ENCODE data around the gene GRM2. TPM values are rescaled to one million over a fixed set of nuclear protein-coding genes. Genes with fewer than 3 reads are reported as not detected.

GRM2 gene
- total RNA-seq, 1 experiment from 2014 or later, result not detected

- DNase-seq (ENCODE audit: low read depth), result no peak
Measured at GRCh38 chr3:51680196-51680595, 26.7 kb upstream of the GRM2 start.

GRCh38 chr3:51680663-51681230, 26.1 kb upstream of the GRM2 start:
- DNase-seq (ENCODE audit: low read depth), result no peak

DNA sequence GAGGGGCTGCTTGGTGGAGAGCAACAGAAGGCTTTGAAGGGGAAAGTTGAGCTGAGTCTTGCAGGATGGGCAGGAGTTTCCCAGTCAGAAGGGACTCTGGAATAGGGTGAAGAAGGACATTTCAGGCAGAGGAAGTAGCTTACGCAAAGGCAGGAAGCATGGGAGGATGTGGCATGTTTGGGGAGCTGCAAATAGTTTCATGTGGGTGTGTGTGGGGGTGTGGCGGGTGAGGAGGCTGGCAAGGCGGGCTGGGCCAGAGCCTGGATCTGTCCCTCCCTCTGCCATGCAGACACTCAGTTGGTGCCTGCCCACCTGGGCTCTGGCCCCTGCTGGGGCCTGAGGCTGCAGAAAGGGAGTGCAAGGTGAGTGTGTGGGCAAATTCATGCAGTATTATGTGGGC, 25.4 kb upstream of the GRM2 start:
- DNase-seq (ENCODE audit: low read depth), result no peak

- peak; percentile 74 for DNase-seq (ENCODE audit: low read depth)
Measured at GRCh38 chr3:51682079-51682478, 24.8 kb upstream of the GRM2 start.

GRCh38 chr3:51682526-51682925, 24.3 kb upstream of the GRM2 start:
- no peak for DNase-seq (ENCODE audit: low read depth)

DNA sequence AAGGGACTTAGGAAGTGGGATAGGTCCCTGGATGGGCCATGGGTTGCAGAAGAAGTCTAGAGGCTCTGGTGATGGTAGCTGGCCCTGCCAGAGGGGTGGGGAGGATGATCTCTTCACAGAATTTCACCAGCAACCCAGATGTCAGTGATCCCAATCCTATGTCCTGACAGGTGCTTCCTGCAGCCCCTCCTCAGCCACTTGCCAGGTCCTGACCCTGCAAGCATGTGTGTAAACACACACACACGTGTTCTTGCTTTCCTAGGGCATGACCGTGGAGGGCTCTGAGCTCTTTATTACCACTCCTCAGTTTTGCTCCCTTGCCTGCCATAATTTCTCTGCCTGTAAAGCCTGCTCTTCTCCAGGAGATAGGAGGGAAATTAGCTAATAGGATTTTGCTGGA, 23.3 kb upstream of the GRM2 start:
- no peak for DNase-seq (ENCODE audit: low read depth)

- DNase-seq (ENCODE audit: low read depth), result no peak
Measured at GRCh38 chr3:51684971-51685751, 21.7 kb upstream of the GRM2 start.

- no peak for DNase-seq (ENCODE audit: low read depth)
Measured at GRCh38 chr3:51686056-51686455, 20.8 kb upstream of the GRM2 start.

DNA sequence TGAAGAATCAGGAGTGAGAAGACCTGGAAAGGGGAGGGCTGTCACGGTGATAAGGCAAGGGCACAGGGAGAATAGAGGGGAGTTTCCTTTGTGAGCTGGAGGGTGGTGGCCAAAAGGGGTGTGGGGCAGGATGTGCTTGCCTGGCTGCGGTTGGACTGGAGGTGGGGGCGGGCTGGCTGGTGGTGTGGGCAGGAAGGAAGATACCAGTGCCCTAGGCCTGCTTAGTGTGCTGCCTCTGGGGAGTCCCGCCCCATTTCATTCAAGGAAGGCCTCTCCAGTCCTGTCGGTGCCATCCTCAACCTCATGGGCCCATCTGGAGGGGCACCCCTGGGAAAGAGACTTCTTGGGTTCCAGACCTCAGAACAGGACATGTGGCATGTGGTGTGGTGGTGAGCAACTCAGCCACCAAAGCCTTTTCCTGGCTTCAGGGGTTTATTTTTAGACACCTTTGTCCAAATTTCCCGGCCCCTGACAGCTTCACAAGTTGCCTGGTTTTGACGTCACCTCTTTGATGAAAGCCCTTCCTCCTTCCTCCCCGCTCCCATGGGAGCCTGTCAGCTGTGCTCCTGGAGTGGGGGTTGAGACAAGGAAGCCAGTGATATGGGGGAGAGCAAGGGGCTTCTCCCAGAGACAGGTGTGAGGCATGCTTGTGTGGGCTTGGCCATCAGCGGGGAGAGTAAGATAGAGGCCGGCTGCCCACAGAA, 20.2 kb upstream of the GRM2 start:
- peak; percentile 85 for DNase-seq (ENCODE audit: low read depth)

- no peak for DNase-seq (ENCODE audit: low read depth)
Measured at GRCh38 chr3:51687431-51688205, 19.2 kb upstream of the GRM2 start.

DNA sequence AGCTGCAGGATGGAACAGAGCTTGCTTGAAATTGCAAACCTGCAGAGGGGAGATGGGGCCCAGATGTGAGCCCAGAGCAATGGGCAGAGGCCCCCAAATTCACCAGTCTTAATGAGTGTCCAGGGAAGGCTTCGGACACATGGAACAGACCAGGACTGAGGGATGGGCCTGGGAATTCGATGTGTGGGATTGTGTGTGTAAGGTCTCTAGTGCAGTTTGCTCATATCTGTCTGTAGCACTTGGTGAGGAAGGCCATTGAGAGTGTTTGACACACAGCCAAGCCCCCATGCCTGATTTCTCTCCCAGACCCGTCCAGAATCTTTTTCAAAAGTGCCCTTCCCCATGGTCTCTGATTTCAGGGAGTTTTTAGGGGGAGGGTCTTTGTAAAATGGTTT, 18.7 kb upstream of the GRM2 start:
- DNase-seq (ENCODE audit: low read depth), result no peak

- no peak for DNase-seq (ENCODE audit: low read depth)
Measured at GRCh38 chr3:51691021-51691420, 15.8 kb upstream of the GRM2 start.

DNA sequence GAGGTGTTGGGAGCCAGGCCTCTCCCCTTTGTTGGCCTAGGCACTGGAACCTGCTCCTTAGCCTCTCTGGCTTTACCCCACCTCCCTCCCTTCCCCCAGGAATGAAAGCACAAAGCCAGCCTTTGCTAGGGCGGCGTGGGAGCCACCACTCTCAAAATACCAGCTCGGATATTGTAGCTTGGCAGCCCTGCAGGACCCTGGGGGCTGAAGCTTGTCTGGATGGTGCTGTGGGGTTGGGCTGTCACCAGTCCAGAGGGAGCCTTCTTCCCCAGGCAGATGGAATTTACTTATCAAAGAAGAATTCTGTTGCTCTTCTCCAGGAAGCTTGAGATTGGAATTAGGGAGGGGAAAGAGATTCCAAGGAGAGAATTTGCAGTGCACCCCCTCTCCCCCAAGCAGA, 14.9 kb upstream of the GRM2 start:
- DNase-seq (ENCODE audit: low read depth), result no peak

- DNase-seq (ENCODE audit: low read depth), result no peak
Measured at GRCh38 chr3:51692980-51693395, 13.9 kb upstream of the GRM2 start.

GRCh38 chr3:51696954-51697353, 9.9 kb upstream of the GRM2 start:
- DNase-seq (ENCODE audit: low read depth), result no peak

GRCh38 chr3:51698209-51698608, 8.7 kb upstream of the GRM2 start:
- DNase-seq (ENCODE audit: low read depth), result no peak

DNA sequence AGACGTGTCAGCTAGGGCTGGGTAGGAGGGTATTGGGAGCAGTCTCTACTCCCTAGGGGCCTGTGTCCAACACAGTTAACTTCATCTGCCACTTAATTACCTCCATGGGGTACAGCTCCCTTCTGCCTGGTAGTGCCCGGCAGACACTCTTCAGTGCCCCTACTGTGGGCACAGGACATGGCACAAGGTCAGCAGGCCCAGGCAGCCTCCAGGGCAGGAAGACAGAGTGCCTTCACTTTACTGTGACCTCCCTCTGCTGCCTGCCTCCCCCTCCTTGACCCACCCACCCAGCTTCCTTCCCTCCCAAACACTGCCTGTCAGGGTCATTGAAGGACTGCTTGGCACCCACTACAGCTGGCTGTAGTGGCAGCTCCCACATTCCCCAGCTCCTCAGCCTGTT, 6.5 kb upstream of the GRM2 start:
- no peak for DNase-seq (ENCODE audit: low read depth)

DNA sequence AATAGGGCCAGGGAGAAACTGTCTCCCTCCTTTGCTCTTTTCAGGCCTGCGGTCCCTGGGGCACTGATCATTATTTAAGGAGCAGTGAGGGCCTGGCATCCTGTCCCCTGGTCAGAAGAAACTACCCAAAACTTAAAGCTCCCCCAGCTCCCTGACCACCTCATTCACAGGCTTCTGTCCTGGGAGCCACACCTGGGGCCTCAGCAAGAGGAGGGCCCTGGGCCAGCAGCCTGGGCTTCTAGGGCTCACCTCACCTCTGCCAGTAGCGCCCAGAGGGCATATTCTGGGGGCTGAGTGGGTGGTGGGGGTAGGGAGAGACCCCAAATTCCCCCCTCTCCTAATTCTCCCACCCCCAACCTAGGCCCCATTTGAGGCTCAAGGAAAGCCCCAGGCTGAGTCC, 4.7 kb upstream of the GRM2 start:
- no peak for DNase-seq (ENCODE audit: low read depth)

DNA sequence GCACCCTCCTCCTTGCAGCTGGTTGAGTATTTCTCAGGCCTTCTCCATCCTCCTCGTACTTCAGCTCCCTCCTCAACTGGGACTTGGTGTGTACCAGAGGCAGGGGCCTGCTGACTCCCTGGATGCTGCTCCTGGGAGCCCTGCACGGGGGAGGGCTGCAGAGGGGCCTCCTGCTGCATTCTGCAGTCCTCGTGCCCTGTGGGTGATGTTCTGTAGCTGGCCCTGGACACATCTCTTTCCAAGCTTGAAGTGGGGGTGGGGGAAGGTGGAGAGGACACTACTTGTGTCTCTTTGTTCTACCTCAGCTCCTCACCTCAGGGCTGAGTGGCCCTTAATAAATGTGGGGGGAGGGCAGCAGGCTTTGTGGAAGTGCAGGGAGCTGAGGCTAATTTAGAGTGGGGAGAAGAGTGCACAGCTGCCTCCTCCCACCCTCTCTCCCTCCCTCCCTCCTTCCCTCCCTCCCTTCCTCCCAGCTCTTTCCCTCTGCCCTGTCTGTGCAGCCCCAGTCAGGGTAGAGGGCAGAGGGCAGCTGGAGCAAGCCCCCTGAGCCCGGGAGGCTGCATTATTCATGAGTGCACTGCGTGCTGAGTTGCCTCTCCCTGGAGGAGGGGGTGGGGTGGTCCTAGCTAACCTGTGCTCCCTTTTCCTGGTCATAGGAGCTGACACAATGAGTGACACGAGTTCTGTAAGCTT, 3.7 kb upstream of the GRM2 start:
- DNase-seq (ENCODE audit: low read depth), result no peak

GRCh38 chr3:51703761-51704510, 2.9 kb upstream of the GRM2 start:
- DNase-seq (ENCODE audit: low read depth), result no peak

GRCh38 chr3:51704511-51704950, 2.3 kb upstream of the GRM2 start:
- DNase-seq (ENCODE audit: low read depth), result no peak
